Measurements from ENCODE around the gene PLA2G1B. TPM values are rescaled to one million over a fixed set of nuclear protein-coding genes. Genes with fewer than 3 reads are reported as not detected.

The PLA2G1B gene
- total and polyA plus RNA-seq, 2 of the 13 experiments (the other 11 are each of a cell fraction or from before 2014, with no cell fraction given), result 0.33 to 1.4 TPM

GRCh38 chr12:120290609-120291305, 36.8 kb downstream of the PLA2G1B start (continued):
- TF ChIP-seq ZNF407 (CRISPR knock-in tag; IDR thresholded peaks at IDR 0.05; ENCODE audit: not compliant biosample characterization), result no peak
- no peak for TF ChIP-seq ZSCAN22 (CRISPR knock-in tag; IDR thresholded peaks at IDR 0.05)
- no peak for TF ChIP-seq HNRNPH1 (optimal IDR thresholded peaks at IDR 0.05; ENCODE audit: low read depth, low read length)
- TF ChIP-seq ARNT2 (CRISPR knock-in tag; IDR thresholded peaks at IDR 0.05; ENCODE audit: low read depth), result no peak
- no peak for TF ChIP-seq ZNF800 (CRISPR knock-in tag; IDR thresholded peaks at IDR 0.05)
- TF ChIP-seq SP4 (CRISPR knock-in tag; IDR thresholded peaks at IDR 0.05), result no peak
- TF ChIP-seq ARID4A (CRISPR knock-in tag; IDR thresholded peaks at IDR 0.05; ENCODE audit: borderline replicate concordance), result no peak
- TF ChIP-seq MYNN (CRISPR knock-in tag; IDR thresholded peaks at IDR 0.05; ENCODE audit: low read depth), result no peak
- no peak for TF ChIP-seq ZBTB25 (CRISPR knock-in tag; IDR thresholded peaks at IDR 0.05)
- TF ChIP-seq SRF (IDR thresholded peaks at IDR 0.05; ENCODE audit: low read depth, low read length), result no peak
- peak; percentile 17; the same call in 1 of the 2 replicates for TF ChIP-seq PITX1 (CRISPR knock-in tag; IDR thresholded peaks at IDR 0.05)
- TF ChIP-seq FOXA1 (IDR thresholded peaks at IDR 0.05), result no peak
- TF ChIP-seq FOXA1 (CRISPR knock-in tag; IDR thresholded peaks at IDR 0.05), result no peak
- no peak for TF ChIP-seq RBM39 (IDR thresholded peaks at IDR 0.05; ENCODE audit: low read depth, low read length, poor library complexity, severe bottlenecking)
